GM12891 (cell line): ENCODE results near the gene MRNIP.
"Not testable (repeated sequence)": the region's sequence is repeated elsewhere in the genome, so short reads cannot be mapped to it uniquely, and the experiment has no call there.

Experiments
- DNase-seq: peaks from one replicate; pipeline ENCODE4 v3.0.0; 2011; ENCODE audit warnings: low spot score; ENCODE audit not compliant: insufficient read length
- FAIRE-seq: peaks from 2 replicates; lab custom pipeline; 2011; peaks lifted over from hg19 to GRCh38; lab: Jason Lieb, UNC
- PAX5 ChIP-seq: IDR thresholded peaks from 2 replicates; pipeline ENCODE4 v1.6.1; 2011; ENCODE audit warnings: low read length, moderate library complexity, mild to moderate bottlenecking; ENCODE audit not compliant: insufficient read depth, severe bottlenecking
- POLR2A ChIP-seq: IDR thresholded peaks from 2 replicates; pipeline ENCODE4 v1.6.1; 2011; ENCODE audit warnings: low read depth, low read length, control low read depth
- POLR2AphosphoS5 ChIP-seq: IDR thresholded peaks from 2 replicates; pipeline ENCODE4 v1.6.1; 2011; ENCODE audit warnings: low read depth, low read length, control low read depth
- POU2F2 ChIP-seq: IDR thresholded peaks from 2 replicates; pipeline ENCODE4 v1.6.1; 2011; ENCODE audit warnings: low read depth, mild to moderate bottlenecking, control low read depth, low read length, moderate library complexity
- SPI1 ChIP-seq: IDR thresholded peaks from 2 replicates; pipeline ENCODE4 v1.6.1; 2011; ENCODE audit warnings: low read depth, low read length, control low read depth
- TAF1 ChIP-seq: IDR thresholded peaks from 2 replicates; pipeline ENCODE4 v1.6.1; 2011; ENCODE audit warnings: low read depth, low read length, control low read depth

The MRNIP gene

DNA sequence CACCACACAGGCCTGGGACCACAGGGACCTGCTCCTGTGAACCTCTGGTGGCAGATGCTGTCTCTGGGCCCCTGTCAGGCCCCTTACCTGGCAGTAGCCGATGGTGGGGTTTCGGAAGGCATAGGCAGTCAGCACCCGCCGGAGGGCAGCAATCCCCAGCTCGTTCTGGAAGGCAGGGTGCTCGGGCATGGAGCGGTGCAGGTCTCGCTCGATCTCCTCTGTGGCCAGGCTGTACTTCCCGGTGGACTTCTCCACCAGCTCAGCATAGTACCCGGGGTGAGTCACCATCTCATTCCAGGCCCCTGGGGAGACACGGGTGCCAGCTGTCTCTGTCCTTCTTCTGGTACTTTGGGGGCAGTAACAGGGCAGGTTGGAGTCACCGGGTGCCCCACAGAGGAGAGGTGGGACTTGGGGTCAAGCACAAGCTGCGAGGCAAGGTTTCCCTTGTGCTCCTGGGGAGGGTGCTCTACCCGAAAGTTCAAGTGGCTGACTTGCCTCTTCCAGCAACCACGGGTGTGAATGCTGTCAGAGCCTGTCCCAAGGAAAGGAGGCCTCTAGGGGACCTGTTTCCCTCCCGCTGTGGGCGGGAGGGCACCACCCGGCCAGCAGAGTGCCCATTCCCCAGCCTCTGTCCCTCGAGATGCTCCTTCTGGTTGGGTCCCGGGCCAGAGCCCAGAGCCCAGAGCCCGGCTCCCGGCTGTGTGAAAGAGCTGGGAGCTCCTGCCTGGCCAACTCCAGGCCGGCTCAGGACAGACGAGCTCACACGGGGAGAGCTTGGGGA, 19.8 kb upstream of the MRNIP start:
- no peak for TF ChIP-seq TAF1
- no peak for TF ChIP-seq POLR2A
- no peak for TF ChIP-seq POLR2AphosphoS5
- no peak for TF ChIP-seq PAX5
- TF ChIP-seq POU2F2: no peak
- DNase-seq: no peak
- FAIRE-seq: no peak

- no peak for TF ChIP-seq POLR2AphosphoS5
- no peak for TF ChIP-seq POU2F2
- TF ChIP-seq SPI1: no peak
- no peak for TF ChIP-seq POLR2A
- no peak for TF ChIP-seq TAF1
- no peak for TF ChIP-seq PAX5
- no peak for FAIRE-seq
- DNase-seq: no peak
Observed at GRCh38 chr5:179876610-179876952, 18.0 kb upstream of the MRNIP start.

DNA sequence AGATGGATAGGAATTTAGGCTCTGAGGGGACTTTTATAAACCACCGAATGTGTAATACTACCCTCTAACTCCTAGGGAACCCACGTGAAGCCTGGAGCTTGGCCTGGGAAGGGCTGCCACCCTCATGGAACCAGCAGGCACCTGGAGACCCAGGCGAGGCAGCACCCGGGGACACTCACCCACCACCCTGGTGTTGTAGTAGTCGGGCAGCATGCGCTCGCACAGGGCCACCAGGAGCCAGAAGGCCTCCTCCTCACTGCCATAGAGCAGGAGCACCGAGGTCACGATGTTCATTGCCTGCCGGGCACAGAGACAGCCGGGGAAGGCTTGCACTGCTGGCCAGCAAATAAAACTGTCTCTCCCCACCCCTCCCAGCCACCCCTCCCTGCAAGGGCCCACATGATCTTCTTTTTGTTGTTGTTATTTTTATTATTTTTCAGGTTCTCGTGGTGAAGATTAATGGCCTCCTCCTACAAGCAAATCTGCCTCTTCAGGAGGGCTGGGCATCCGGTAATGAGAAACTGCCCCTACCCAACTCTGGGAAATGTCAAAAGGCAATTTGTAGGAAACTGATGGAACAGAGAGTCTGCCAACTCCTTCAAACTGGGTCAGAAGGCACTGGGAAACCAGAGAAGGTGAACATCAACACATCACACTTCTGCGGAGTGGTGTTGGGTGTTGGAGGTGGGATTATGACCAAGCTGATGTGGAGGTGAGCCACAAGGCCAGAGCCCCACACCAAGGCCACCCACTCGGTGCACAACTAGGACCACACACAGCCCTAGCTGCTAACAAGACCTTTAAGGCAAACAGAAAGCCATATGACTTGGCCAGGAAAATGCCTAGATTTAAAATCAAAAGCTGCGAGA, 17.4 kb upstream of the MRNIP start:
- no peak for DNase-seq
- FAIRE-seq: no peak
- no peak for TF ChIP-seq TAF1
- TF ChIP-seq POLR2A: no peak
- TF ChIP-seq SPI1: no peak
- TF ChIP-seq POLR2AphosphoS5: no peak
- no peak for TF ChIP-seq PAX5
- no peak for TF ChIP-seq POU2F2

DNA sequence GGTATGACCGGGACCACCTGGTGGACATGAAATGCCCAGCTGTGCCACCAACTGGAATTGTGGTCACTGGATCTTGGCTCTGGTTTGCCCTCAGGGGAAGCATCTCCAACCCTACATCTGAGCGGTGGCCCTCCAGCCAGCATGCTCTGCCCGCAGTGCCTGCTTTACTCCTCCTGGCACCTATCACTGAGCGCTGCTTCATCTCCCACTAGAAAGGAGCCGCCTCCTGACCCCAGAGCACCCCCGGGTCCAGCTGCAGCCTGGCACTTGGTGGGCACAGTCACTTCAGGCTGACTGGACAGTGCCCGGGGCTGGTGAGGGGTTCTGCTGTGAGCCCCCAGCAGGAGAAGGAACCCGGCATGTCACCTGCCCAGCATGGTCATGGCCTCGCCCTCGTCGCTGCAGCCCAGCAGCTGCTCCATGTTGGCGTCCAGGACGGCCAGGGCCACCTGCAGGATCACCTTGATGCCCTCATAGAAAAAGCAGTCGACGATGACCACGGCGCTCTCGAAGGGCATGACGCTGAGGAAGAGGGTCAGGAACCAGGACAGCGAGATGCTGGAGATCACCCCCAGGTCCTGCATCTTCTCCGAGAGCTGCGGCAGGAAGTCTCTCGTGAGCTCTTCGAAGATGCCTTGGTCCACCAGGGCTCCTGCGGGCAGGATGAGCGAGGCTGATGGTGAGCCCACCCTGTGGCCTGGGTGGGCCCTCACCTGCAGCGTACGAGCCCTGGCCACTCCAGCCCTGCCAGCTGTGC, 16.1 kb upstream of the MRNIP start:
- no peak for DNase-seq
- TF ChIP-seq POU2F2 (no peak), POLR2AphosphoS5 (0 out of 2 replicates have a peak, but pooled peaks have one; percentile 35)
- FAIRE-seq: no peak

GRCh38 chr5:179874136-179874535, 15.5 kb upstream of the MRNIP start:
- TF ChIP-seq TAF1 (no peak), PAX5 (no peak), POLR2A (no peak), POU2F2 (no peak), SPI1 (no peak), POLR2AphosphoS5 (no peak)
- DNase-seq (no peak), FAIRE-seq (no peak)

- TF ChIP-seq TAF1 (no peak), POLR2A (no peak), POU2F2 (no peak), POLR2AphosphoS5 (no peak), SPI1 (no peak)
Observed at GRCh38 chr5:179873588-179874110, 15.0 kb upstream of the MRNIP start.

GRCh38 chr5:179872828-179873575, 14.4 kb upstream of the MRNIP start:
- FAIRE-seq (no peak), DNase-seq (no peak)
- TF ChIP-seq PAX5 (no peak), POLR2AphosphoS5 (no peak), POLR2A (no peak), SPI1 (no peak), TAF1 (no peak), POU2F2 (no peak)

More at GRCh38 chr5:179873588-179874110, 15.0 kb upstream of the MRNIP start:
- FAIRE-seq: no peak
- no peak for DNase-seq

- FAIRE-seq (no peak), DNase-seq (no peak)
- TF ChIP-seq POLR2AphosphoS5 (no peak), POU2F2 (no peak), TAF1 (no peak), POLR2A (no peak), PAX5 (no peak), SPI1 (no peak)
Observed at GRCh38 chr5:179872055-179872827, 13.6 kb upstream of the MRNIP start.

DNA sequence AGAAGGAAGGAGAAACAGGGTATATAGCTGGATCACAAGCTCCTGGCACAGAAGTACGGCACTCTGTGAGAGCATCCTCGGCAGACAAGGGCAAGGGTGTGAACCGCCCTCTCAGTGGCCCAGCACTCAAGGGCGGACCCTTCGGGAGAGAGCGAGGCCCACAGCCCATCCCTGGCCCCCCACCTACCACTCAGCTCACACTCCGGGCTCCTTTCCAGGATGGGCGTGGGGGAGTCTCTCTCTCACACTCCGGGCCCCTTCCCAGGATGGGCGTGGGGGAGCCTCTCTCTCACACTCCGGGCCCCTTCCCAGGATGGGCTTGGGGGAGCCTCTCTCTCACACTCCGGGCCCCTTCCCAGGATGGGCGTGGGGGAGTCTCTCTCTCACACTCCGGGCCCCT, 12.9 kb upstream of the MRNIP start:
- not testable (repeated sequence) for DNase-seq, FAIRE-seq
